Neural cell (in vitro differentiated cells): ENCODE results near the gene DLG2. TPM values are rescaled to one million over a fixed set of nuclear protein-coding genes. Genes with fewer than 3 reads are reported as not detected.

Experiments used
- H2AFZ ChIP-seq: fragments of 200-600, 300-800 bp; sonication (generic), shearing (Covaris generic); 2 replicates; pipeline ENCODE4 v1.6.0; 2014; ENCODE audit warnings: low read depth, mild to moderate bottlenecking, antibody characterized with exemption, low read length, moderate library complexity
- H3F3A ChIP-seq: fragments of 200-600 bp; shearing (Covaris generic); 2 replicates; pipeline ENCODE4 v1.6.1; 2016; ENCODE audit warnings: mild to moderate bottlenecking, moderate library complexity, mixed read lengths, antibody characterized with exemption, low read length; ENCODE audit not compliant: insufficient read depth, poor library complexity, severe bottlenecking
- H3K27ac ChIP-seq: fragments of 200-600, 300-800 bp; sonication (generic), shearing (Covaris generic); 2 replicates; pipeline ENCODE4 v1.5.1; 2014; ENCODE audit warnings: mild to moderate bottlenecking, low read length, moderate library complexity
- H3K27me3 ChIP-seq: fragments of 300-800, 200-600 bp; sonication (generic), shearing (Covaris generic); 2 replicates; pipeline ENCODE4 v1.6.0; 2014; ENCODE audit warnings: mild to moderate bottlenecking, low read depth, low read length, moderate library complexity; ENCODE audit not compliant: insufficient read depth
- H3K36me3 ChIP-seq: fragments of 300-800, 200-600 bp; sonication (generic), shearing (Covaris generic); 2 replicates; pipeline ENCODE4 v1.5.1; 2014; ENCODE audit warnings: mild to moderate bottlenecking, antibody characterized with exemption, low read length, moderate library complexity; ENCODE audit not compliant: insufficient read depth
- H3K4me2 ChIP-seq: fragments of 300-800, 200-600 bp; sonication (generic), shearing (Covaris generic); 2 replicates; pipeline ENCODE4 v1.6.0; 2014; ENCODE audit warnings: mild to moderate bottlenecking, low read length
- H3K4me3 ChIP-seq: fragments of 300-800, 200-600 bp; sonication (generic), shearing (Covaris generic); 2 replicates; pipeline ENCODE4 v1.5.1; 2014; ENCODE audit warnings: mild to moderate bottlenecking, low read length, moderate library complexity
- H3K79me2 ChIP-seq: fragments of 200-600 bp; shearing (Covaris generic); replicated peaks from 2 replicates; pipeline ENCODE4 v1.6.0; 2014; ENCODE audit warnings: mild to moderate bottlenecking, low read length, moderate library complexity; ENCODE audit not compliant: insufficient read depth
- H3K9ac ChIP-seq: fragments of 300-800, 200-600 bp; sonication (generic), shearing (Covaris generic); 2 replicates; pipeline ENCODE4 v1.6.1; 2016; ENCODE audit warnings: mild to moderate bottlenecking, low read length, mixed read lengths
- H3K9me2 ChIP-seq: fragments of 200-600 bp; shearing (Covaris generic); 2 replicates; pipeline ENCODE4 v1.6.1; 2016; ENCODE audit warnings: mild to moderate bottlenecking, low read length, mixed read lengths; ENCODE audit not compliant: insufficient read depth
- H3K9me3 ChIP-seq: fragments of 200-600, 300-800 bp; sonication (generic), shearing (Covaris generic); 2 replicates; pipeline ENCODE4 v1.6.1; 2016; ENCODE audit warnings: mild to moderate bottlenecking, mixed run types, low read length, moderate library complexity, mixed read lengths
- H4K20me1 ChIP-seq: fragments of 200-600 bp; shearing (Covaris generic); 2 replicates; pipeline ENCODE4 v1.6.1; 2016; ENCODE audit warnings: mild to moderate bottlenecking, mixed run types; ENCODE audit not compliant: insufficient read depth
- EP300 ChIP-seq: fragments of 450-650 bp; conservative IDR thresholded peaks from 2 replicates; pipeline ENCODE4 v1.6.1; 2014; ENCODE audit warnings: antibody characterized with exemption, mild to moderate bottlenecking, moderate library complexity; ENCODE audit not compliant: poor library complexity, severe bottlenecking
- EZH2 ChIP-seq: fragments of 200-600, 300-800 bp; shearing (Covaris generic), sonication (generic); IDR thresholded peaks from 2 replicates; pipeline ENCODE4 v1.6.1; 2014; ENCODE audit warnings: antibody characterized with exemption, low read length, borderline replicate concordance, mild to moderate bottlenecking; ENCODE audit not compliant: insufficient read depth, poor library complexity, severe bottlenecking
- MXI1 ChIP-seq: fragments of 450-650 bp; conservative IDR thresholded peaks from 2 replicates; pipeline ENCODE4 v1.6.1; 2014; ENCODE audit warnings: antibody characterized with exemption, mild to moderate bottlenecking; ENCODE audit not compliant: poor library complexity, severe bottlenecking
- POLR2AphosphoS5 ChIP-seq: IDR thresholded peaks from 2 replicates; pipeline ENCODE4 v1.6.1; 2012
- RAD21 ChIP-seq: fragments of 450-650 bp; conservative IDR thresholded peaks from 2 replicates; pipeline ENCODE4 v1.6.1; 2014; ENCODE audit warnings: antibody characterized with exemption, mild to moderate bottlenecking, moderate library complexity
- SMC3 ChIP-seq: fragments of 450-650 bp; conservative IDR thresholded peaks from 2 replicates; pipeline ENCODE4 v1.6.1; 2014; ENCODE audit warnings: antibody characterized with exemption, mild to moderate bottlenecking, moderate library complexity; ENCODE audit not compliant: poor library complexity
- TAF1 ChIP-seq: IDR thresholded peaks from 2 replicates; pipeline ENCODE4 v1.6.1; 2012; ENCODE audit warnings: low read depth
- polyA plus RNA-seq: library from polyadenylated mRNA; depleted of rRNA; stranded (reverse); fragments of >200 nt; gene quantifications from 2 replicates; pipeline ENCODE4 v1.2.3, GENCODE V29; 2014
- TF ChIP-seq, protein P1 (sequence below): fragments of 450-650 bp; IDR thresholded peaks from 2 replicates; pipeline ENCODE4 v1.5.1; 2014; ENCODE audit warnings: antibody characterized with exemption, mild to moderate bottlenecking, moderate library complexity; ENCODE audit not compliant: poor library complexity, severe bottlenecking
- TF ChIP-seq, protein P2 (sequence below): IDR thresholded peaks from 2 replicates; pipeline ENCODE4 v1.6.1; 2012; ENCODE audit warnings: borderline replicate concordance

DLG2 gene
- polyA plus RNA-seq, 1 donor from 2014 or later: 179 TPM

DNA sequence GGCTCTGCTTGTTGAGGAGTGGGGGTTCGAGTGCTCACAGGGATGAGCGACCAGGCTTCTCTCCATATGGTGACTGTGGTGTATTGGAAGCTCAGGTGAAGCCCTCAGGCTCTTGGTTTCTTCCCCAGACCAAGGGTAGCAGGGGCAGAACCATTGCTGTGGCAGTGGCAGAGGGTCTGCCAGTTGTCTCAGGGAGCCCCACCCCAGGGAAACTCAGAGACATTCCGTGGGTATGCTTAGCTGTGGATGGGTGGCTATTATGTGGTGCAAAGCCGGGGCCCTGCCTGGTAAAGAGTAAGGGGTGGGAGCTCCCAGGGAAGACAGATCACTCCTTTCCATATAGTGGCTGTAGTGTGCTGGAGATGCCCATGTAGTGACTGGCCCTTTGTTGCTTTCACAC lies 167.8 kb downstream of the DLG2 start:
- no peaks in the 10 kb centered on the region for H3K79me2 ChIP-seq
- H3F3A ChIP-seq: no peaks in the 10 kb centered on the region
- no peak overlapping the region for H3K9ac ChIP-seq
- no peak overlapping the region for H3K4me2 ChIP-seq
- no peaks in the 10 kb centered on the region for H3K9me3 ChIP-seq
- no peak overlapping the region for H3K4me3 ChIP-seq
- H4K20me1 ChIP-seq: no peaks in the 10 kb centered on the region
- H3K27ac ChIP-seq: no peak overlapping the region
- no peaks in the 10 kb centered on the region for H3K36me3 ChIP-seq
- TF ChIP-seq RAD21: no peak
- no peak for TF ChIP-seq SMC3
- no peaks in the 10 kb centered on the region for H3K9me2 ChIP-seq
- H2AFZ ChIP-seq: no peak overlapping the region
- no peaks in the 10 kb centered on the region for H3K27me3 ChIP-seq

DNA sequence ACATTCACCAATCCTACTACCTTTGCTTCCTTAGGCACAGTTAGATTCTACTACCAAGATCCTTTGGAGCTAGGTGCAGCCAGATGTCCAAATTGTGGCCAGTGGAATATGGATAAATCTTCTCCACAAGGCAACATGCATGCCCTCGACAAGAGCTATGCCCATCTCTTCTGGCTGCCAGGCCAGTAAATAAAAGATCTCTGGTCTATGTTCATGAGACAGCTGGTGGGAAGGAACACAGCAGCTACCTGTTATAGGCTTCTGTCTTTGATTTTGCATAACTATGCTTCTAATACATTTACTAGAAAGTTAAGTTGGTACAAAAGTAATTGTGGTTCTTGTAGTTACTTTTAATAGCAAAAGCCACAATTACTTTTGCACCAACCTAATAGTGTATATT lies 182.7 kb downstream of the DLG2 start:
- H3K4me2 ChIP-seq: no peak overlapping the region
- TF ChIP-seq EZH2 (no peak), MXI1 (no peak), POLR2AphosphoS5 (no peak), TAF1 (no peak), EP300 (no peak), RAD21 (no peak)
- TF ChIP-seq, protein P1, sequence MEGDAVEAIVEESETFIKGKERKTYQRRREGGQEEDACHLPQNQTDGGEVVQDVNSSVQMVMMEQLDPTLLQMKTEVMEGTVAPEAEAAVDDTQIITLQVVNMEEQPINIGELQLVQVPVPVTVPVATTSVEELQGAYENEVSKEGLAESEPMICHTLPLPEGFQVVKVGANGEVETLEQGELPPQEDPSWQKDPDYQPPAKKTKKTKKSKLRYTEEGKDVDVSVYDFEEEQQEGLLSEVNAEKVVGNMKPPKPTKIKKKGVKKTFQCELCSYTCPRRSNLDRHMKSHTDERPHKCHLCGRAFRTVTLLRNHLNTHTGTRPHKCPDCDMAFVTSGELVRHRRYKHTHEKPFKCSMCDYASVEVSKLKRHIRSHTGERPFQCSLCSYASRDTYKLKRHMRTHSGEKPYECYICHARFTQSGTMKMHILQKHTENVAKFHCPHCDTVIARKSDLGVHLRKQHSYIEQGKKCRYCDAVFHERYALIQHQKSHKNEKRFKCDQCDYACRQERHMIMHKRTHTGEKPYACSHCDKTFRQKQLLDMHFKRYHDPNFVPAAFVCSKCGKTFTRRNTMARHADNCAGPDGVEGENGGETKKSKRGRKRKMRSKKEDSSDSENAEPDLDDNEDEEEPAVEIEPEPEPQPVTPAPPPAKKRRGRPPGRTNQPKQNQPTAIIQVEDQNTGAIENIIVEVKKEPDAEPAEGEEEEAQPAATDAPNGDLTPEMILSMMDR: no peak
- TF ChIP-seq, protein P2, sequence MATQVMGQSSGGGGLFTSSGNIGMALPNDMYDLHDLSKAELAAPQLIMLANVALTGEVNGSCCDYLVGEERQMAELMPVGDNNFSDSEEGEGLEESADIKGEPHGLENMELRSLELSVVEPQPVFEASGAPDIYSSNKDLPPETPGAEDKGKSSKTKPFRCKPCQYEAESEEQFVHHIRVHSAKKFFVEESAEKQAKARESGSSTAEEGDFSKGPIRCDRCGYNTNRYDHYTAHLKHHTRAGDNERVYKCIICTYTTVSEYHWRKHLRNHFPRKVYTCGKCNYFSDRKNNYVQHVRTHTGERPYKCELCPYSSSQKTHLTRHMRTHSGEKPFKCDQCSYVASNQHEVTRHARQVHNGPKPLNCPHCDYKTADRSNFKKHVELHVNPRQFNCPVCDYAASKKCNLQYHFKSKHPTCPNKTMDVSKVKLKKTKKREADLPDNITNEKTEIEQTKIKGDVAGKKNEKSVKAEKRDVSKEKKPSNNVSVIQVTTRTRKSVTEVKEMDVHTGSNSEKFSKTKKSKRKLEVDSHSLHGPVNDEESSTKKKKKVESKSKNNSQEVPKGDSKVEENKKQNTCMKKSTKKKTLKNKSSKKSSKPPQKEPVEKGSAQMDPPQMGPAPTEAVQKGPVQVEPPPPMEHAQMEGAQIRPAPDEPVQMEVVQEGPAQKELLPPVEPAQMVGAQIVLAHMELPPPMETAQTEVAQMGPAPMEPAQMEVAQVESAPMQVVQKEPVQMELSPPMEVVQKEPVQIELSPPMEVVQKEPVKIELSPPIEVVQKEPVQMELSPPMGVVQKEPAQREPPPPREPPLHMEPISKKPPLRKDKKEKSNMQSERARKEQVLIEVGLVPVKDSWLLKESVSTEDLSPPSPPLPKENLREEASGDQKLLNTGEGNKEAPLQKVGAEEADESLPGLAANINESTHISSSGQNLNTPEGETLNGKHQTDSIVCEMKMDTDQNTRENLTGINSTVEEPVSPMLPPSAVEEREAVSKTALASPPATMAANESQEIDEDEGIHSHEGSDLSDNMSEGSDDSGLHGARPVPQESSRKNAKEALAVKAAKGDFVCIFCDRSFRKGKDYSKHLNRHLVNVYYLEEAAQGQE: no peak
- no peak overlapping the region for H3K27ac ChIP-seq

DNA sequence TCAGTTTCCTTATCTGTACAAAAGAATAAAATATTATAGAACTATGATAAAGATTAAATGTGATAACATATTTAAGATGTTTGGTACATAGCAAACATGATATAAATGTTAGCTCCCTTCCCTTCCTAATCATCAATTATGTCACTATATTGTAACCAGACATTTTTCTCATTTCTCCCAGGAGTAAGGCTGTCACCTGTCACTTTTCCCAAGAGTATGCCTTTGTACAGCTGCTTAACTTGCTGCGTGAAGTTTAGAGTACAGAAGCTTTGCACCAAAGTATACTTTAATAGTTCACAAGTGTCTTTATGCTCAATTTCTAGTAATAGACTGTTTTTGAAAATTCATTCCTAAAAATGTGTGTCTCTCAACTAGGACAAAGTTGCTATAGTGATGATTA lies 186.9 kb downstream of the DLG2 start:
- Histone ChIP-seq H3K4me2 (no peak overlapping the region), H3K9ac (no peak overlapping the region), H2AFZ (no peak overlapping the region), H3K9me3 (peaks cover 3% of the 10 kb centered on the region), H3K36me3 (no peaks in the 10 kb centered on the region), H3K9me2 (no peaks in the 10 kb centered on the region), H3F3A (no peaks in the 10 kb centered on the region), H3K27me3 (no peaks in the 10 kb centered on the region), H3K4me3 (no peak overlapping the region), H3K27ac (no peak overlapping the region), H3K79me2 (no peaks in the 10 kb centered on the region), H4K20me1 (no peaks in the 10 kb centered on the region)
- TF ChIP-seq, protein P2: no peak

More for the DNA sequence above, 182.7 kb downstream of the DLG2 start:
- no peak overlapping the region for H2AFZ ChIP-seq
- no peaks in the 10 kb centered on the region for H3F3A ChIP-seq
- no peaks in the 10 kb centered on the region for H3K36me3 ChIP-seq
- H4K20me1 ChIP-seq: no peaks in the 10 kb centered on the region
- no peaks in the 10 kb centered on the region for H3K27me3 ChIP-seq
- H3K79me2 ChIP-seq: no peaks in the 10 kb centered on the region
- no peak overlapping the region for H3K4me3 ChIP-seq
- H3K9me2 ChIP-seq: no peaks in the 10 kb centered on the region
- H3K9me3 ChIP-seq: no peaks in the 10 kb centered on the region
- no peak overlapping the region for H3K9ac ChIP-seq
